ENCODE measurements around the gene ZNF367.

The ZNF367 gene

DNA sequence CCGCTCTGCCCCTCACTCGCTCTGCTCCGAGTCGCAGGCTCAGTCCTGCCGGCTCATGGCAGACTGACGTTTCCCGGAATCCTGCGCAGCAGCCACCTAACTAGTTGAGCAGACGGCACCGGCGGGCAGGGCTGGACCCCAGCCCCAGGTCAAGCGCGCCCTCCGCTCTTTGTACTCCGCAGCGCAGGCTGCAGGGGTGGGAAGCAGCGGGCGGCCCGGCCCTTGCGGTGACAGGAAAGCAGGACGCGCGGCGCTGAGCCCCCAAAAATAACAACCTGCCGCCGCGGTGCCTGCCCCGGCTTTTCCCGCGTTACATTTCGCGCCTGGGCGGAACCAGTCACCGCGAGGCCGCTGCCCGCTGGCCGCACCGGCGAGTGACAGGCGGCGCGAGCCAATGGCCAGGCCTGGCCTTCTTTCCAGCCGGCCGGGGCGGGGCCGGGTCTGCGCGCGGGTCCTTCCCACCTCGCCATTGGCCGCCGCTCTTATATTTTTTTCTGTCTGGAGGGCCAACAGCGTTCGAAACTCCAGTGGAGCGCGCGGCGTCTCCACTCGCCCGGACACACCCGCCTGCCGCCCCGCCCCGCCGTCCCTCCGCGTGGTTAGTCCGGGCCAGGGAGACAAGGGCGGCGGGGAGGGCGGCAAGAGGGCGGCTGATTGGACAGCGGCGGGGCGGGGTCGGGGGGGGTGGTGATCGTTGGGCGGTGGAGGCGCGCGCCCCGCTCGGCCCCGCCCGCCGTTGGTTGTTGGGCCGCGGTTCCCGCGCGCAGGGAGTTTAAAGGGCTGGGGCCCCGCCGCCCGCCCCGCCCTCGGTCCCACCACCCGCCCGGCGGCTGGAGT, at the start of gene ZNF367:
ZNF367 (minus strand) TSS at position 288 of the 837 bp plus-strand sequence. CDS start 338 bp downstream, outside the sequence.
- peak; percentile 98 for DNase-seq (ENCODE audit: low spot score)

DNA sequence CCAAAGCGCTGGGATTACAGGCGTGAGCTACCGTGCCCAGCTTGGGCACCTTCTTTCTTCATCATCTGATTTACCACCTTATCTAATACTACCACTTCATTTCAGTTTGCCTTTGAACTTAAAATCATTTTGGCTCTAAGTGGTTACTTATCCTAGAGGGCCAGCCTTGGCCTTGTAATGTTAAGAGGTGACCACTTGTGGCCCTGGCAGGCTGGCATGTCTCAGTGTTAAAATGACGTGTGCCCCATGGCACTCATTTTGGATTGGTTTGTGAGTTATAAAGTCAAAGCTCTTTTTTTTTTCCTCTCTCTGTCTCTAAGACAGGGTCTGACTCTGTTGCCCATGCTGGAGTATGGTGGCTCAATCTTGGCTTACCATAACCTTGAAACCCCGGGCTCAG, 49.6 kb upstream of the ZNF367 start:
- DNase-seq (ENCODE audit: low spot score), result no peak

DNA sequence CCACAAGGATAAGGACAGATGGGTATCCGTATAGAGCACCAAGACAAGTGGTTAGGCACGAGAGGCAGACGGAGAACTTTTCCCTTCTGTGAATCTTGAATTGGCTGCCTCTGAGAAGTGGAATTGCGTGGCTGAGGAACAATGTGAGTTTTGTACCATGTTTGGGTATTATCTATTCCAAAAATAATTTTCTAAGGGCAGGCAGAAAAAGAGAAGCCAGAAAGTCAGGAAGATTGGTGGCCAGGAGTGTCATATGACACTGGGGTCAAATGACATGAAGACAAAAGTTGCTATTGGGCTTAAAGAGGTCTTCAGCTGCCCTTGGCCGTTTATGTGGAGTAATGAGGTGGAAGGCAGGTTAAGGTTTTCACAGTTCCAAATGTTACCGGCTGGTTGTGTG, 46.3 kb upstream of the ZNF367 start:
- no peak for DNase-seq (ENCODE audit: low spot score)

GRCh38 chr9:96462541-96462940, 44.4 kb upstream of the ZNF367 start:
- no peak for DNase-seq (ENCODE audit: low spot score)

DNA sequence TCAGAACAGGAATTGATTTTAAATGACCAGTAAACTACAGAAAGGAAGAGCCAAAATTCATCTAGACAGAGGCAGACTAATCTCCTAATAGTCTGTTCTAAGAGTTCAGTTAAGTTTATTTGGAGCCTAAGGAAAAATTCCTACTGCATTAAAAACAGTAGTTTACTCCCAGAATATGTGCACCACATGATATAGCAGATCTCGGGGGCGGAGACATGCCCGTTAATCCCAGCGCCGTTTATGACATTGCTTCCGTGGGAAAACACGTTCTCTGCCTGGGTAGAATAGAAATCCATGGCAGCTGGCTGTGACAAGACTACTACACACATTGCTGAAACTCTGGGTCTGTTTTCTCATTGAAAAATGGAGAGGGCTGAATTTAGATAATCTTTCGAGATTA, 43.2 kb upstream of the ZNF367 start:
- DNase-seq (ENCODE audit: low spot score), result no peak

- no peak for DNase-seq (ENCODE audit: low spot score)
Observed at GRCh38 chr9:96460882-96461281, 42.7 kb upstream of the ZNF367 start.

DNA sequence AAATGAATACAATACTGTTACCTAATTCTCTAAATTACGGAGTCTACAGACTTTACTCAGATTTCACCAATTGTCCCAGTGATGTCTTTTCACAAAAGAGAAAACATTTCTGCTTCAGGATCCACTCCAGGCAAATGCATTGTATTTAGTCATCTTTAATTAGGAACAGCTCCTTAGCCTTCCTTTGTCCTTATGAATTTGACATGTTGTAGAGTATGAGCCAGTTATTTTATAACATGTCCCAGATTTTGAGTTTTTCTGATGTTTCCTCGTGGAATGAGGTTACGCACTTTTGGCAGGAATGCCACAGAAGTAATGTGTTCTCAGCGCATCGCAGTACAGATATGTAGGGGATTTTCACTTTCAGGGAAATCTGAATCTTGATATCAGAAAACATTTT, 42.3 kb upstream of the ZNF367 start:
- no peak for DNase-seq (ENCODE audit: low spot score)

DNA sequence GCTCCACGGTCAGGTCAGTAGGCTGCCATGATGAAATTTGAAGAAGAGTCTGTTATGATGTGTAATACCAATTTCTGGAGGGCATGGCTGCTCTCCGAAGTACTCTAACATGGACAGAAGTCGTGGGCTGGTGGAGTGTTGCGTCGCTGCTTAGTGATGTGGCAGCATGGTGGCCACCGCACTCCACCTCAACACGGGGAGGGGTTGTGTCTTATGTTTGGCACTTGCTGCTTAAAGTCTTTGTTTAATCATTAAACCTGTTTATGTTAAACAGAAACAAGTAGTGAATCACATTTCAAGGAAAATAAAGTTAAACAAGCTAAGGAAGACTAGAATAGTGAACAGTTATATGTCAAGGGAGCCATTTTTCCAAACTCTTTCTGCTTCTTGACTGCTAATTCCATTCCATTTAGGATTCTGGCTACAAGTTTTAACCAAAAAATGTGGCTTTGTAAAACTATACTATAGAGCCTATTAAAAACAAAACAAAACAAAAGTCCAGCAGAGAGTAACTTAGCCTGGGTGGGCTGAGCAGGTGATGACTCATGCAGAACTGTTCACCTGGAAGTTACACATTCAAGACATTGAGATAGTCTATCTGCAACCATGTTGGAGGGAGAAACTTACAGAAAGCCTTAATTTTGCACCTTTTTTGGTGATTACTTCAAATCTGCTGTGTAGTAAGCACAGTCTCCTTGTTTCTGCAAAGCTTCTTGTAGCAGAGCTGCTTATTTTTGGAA, 41.3 kb upstream of the ZNF367 start:
- no peak for DNase-seq (ENCODE audit: low spot score)

GRCh38 chr9:96458226-96458625, 40.1 kb upstream of the ZNF367 start:
- no peak for DNase-seq (ENCODE audit: low spot score)

DNA sequence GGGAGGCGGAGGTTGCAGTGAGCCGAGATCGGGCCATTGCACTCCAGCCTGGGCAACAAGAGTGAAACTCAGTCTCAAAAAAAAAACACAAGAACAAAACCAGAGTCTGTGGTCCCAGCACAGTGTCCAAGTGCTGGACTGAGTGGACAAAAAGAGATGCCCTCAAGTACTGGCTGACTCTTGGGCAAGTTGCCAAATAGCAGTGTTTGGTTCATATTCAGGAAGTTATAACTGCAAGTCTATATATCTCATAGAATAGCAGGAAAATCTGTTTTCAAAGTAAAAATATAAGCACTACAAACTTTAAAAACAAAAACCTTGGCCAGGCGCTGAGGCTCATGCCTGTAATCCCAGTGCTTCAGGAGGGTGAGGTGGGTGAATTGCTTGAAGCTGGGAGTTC, 39.1 kb upstream of the ZNF367 start:
- no peak for DNase-seq (ENCODE audit: low spot score)

DNA sequence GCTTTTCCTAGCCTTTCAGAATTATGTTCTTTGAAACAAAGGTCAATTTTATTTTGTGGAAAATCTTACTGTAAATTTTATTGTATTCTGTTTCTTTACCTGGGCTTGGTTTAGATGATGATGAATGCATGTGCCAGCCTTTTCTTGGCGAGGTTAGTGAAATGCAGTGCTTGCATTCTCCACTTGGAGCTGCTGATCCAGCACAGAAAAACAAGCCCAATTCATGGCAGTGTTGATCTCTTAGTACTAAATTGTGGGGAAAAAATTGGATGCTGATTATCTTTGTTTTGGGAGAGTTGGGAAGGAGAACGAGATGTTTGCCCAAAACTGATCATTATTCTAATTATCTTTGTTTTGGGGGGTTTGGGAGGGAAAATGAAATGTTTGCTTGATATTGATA, 35.5 kb upstream of the ZNF367 start:
- peak; percentile 65 for DNase-seq (ENCODE audit: low spot score)

GRCh38 chr9:96450613-96451528, 32.7 kb upstream of the ZNF367 start:
- no peak for DNase-seq (ENCODE audit: low spot score)

- peak; percentile 96 for DNase-seq (ENCODE audit: low spot score)
Observed at GRCh38 chr9:96449845-96450612, 31.9 kb upstream of the ZNF367 start, which contains the start of gene HABP4. Gene HABP4, plus strand, starts transcription at chr9:96450169. Its CDS starts 111 bp downstream, at chr9:96450280.

GRCh38 chr9:96449523-96449844, 31.3 kb upstream of the ZNF367 start:
- DNase-seq (ENCODE audit: low spot score), result no peak

DNA sequence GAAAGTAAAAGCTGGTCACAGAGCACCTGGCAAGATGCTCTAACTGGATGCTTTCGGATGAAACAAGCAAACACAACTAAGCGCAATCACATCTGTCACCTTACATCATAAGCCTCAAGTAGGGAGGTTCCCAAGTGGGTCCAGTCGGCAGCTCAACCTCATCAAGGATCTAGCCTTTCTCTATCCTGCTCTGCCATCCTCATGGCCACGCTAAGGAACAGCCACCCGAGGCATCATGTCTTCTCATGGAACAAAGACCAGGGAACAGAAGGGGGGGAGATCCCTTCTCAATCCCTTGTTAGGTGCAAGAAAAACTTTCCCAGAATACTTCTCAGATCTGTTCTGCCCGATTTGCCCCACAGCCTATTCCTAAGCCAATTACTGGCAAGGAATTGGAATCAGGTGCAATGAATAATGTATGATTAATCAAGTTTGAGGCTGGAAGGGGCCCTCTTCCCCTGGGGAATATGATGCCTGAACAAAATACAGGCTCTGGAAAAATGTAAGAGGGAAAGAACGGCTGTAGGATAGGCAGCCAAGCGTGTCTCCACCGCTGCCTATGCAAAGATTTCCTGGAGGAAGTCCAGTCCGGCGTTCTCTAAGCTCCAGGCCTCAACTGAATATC, 30.5 kb upstream of the ZNF367 start:
- no peak for DNase-seq (ENCODE audit: low spot score)

- no peak for DNase-seq (ENCODE audit: low spot score)
Observed at GRCh38 chr9:96447406-96447805, 29.2 kb upstream of the ZNF367 start.

DNA sequence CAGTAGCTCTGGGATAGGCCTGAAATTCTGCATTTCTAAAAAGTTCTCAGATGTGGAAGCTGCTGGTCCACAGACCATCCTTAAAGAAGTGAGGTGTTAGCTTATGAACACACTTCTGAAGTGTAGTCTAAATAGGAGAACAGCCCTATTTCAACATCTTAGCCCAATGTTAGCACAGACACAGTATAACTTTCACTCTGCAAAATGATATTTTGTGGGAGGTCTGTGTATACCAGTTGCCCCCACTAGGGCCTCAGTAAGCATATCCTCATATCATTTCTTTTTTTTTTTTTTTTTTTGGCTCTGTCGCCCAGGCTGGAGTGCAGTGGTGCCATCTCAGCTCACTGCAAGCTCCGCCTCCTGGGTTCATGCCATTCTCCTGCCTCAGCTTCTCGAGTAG, 24.3 kb upstream of the ZNF367 start:
- DNase-seq (ENCODE audit: low spot score), result no peak

GRCh38 chr9:96441798-96442445, 23.8 kb upstream of the ZNF367 start:
- no peak for DNase-seq (ENCODE audit: low spot score)

DNA sequence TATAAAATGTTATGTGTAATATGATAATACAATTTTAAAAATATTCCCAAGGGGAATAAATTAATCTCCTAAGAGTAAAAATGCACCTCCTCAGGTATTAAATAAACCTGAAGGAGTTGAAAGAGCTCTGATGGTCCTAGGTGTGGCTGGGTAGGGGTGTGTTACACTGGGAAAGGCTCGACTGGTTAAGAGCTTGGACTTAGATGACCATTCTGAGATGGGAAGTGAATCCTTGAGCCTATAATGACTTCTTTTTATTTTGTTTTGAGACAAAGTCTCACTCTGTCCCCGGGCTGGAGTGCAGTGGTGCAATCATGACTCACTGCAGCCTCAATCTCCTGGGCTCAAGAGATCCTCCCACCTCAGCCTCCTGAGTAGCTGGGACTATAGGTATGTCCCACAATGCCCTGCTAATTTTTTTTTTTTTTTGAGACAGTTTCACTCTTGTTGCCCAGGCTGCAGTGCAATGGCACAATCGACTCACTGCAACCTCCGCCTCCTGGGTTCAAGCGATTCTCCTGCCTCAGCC, 22.6 kb upstream of the ZNF367 start:
- no peak for DNase-seq (ENCODE audit: low spot score)

- DNase-seq (ENCODE audit: low spot score), result no peak
Observed at GRCh38 chr9:96437454-96437853, 19.3 kb upstream of the ZNF367 start.
